H1 (cell line): ENCODE results near the gene SIK3. TPM values are rescaled to one million over a fixed set of nuclear protein-coding genes. Genes with fewer than 3 reads are reported as not detected.

ENCODE experiments used
- CREB1 ChIP-seq: IDR thresholded peaks from 2 replicates; pipeline ENCODE4 v1.6.1; 2012; ENCODE audit warnings: inconsistent platforms
- SP1 ChIP-seq: IDR thresholded peaks from 2 replicates; pipeline ENCODE4 v1.6.1; 2011; ENCODE audit warnings: low read depth, low read length
- polyA plus RNA-seq, 7 experiments: library from polyadenylated mRNA; depleted of rRNA in 3 of 7; stranded (reverse) in 5 of 7; unstranded in 2 of 7; fragments of >200 nt in 5 of 7; fragments of 200-250 nt in 2 of 7; gene quantifications; 1 replicate in 5 of 7; 2 replicates in 1 of 7; 4 replicates in 1 of 7; pipeline versions ENCODE4 v1.2.1 to v1.2.3, GENCODE V29; 2011 to 2013; ENCODE audit warnings: missing spikeins in 2 of 7, mixed read lengths in 2 of 7
- total RNA-seq: library from RNA; stranded (reverse); fragmentation: NEBNext Ultra II Directional; extraction: Animal tissue kit (Norgen Biotek cat#: 25700); gene quantifications from 2 replicates; pipeline ENCODE4 v1.2.1, GENCODE V29; 2021

The SIK3 gene
- total and polyA plus RNA-seq, 2 of the 8 experiments (the other 6 are each of a cell fraction or from before 2014, with no cell fraction given): 19.9 to 32.1 TPM

DNA sequence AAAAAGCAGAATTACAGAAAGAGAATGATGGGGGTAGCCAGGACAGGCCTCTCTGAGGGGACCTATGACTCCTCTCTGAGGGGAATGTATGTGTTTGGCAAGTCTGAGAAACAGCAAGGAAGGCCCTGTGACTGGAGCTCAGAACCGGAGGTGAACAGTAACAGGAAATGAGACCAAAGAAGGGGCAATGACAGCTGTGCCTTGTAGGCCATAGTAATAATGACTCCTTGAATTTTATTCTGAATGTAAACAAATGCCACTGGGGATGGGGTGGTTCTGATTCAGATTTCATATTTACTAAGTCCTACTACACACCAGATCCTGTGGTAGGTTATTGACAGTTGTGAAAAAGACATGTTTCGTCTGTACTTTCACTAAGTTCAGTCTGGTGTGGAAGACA, 208.0 kb downstream of the SIK3 start (continued):
- TF ChIP-seq SP1: no peak
- TF ChIP-seq CREB1: no peak
